GM12892 (cell line): ENCODE data around the gene TMED3.

Experiments used
- POLR2A ChIP-seq: IDR thresholded peaks from 2 replicates; pipeline ENCODE4 v1.6.1; 2011; ENCODE audit warnings: low read depth, low read length, control low read depth
- POLR2AphosphoS5 ChIP-seq: IDR thresholded peaks from 2 replicates; pipeline ENCODE4 v1.6.1; 2011; ENCODE audit warnings: low read depth, low read length, control low read depth

DNA sequence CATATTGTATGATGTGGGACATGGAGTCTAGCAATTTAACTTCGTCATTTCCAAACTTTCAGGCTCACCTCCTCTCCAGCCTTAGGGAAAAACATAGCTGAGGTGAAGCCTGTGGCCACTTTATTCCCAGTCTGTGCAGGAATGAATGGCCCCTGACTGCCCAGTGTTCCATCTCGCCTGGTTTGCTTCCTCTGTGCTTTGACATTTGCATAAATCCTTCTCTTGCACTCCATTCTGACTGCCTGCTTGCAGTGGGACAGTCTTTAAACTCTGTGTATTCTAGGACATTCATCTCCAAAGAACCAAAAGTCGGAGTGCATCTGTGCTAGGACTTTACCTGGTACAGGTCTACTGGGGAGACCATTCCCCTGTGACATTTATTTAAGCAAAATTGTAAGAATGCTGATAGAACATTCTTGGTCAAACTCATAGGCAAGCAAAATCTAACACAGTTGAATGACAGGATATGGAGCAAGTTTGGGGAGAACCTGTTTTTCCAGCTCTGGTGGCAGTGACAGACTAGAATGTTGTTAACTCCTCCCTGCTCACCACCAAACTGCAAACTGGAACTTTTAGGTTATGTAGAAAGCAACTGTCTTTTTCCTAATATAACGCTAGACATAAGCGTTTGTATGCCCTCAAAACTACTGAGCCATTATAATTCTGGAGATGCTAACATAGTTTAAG, 22.1 kb downstream of the TMED3 start:
- TF ChIP-seq POLR2A (no peak), POLR2AphosphoS5 (no peak)
